Fibroblast of mammary gland (primary cell): ENCODE measurements around the gene MROH8.
"Not testable (repeated sequence)": the region's sequence is repeated elsewhere in the genome, so short reads cannot be mapped to it uniquely, and the experiment has no call there.

ENCODE experiments used
- DNase-seq: peaks from one replicate; pipeline ENCODE4 v3.0.0-alpha.2; 2010; ENCODE audit warnings: low read depth
- H3K4me3 ChIP-seq: 2 replicates; pipeline ENCODE4 v1.5.1; 2011; ENCODE audit warnings: low read depth, mild to moderate bottlenecking, low read length, moderate library complexity; ENCODE audit not compliant: control insufficient read depth
- TF ChIP-seq, protein P1 (sequence below): conservative IDR thresholded peaks from 2 replicates; pipeline ENCODE4 v1.5.1; 2011; ENCODE audit warnings: low read depth, low read length, inconsistent platforms; ENCODE audit not compliant: control insufficient read depth, insufficient read depth

The MROH8 gene

DNA sequence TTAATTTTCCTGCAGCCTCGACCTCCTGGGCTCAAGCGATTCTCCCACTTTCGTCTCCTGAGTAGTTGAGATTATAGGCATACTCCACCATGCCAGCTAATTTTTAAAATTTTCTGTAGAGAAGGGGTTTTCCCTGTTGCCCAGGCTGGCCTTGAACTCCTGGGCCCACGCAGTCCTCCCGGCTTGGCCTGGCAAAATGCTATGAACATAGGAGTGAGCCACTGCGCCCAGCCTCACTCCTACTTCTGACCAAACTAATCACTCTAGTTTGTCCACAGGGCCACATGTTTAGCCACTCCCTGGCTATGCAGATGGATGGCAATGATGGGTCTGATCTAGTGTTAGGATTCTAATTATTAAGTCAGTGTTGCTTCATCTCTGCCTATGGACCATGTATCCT lies 32.1 kb downstream of the MROH8 start:
- TF ChIP-seq, protein P1, sequence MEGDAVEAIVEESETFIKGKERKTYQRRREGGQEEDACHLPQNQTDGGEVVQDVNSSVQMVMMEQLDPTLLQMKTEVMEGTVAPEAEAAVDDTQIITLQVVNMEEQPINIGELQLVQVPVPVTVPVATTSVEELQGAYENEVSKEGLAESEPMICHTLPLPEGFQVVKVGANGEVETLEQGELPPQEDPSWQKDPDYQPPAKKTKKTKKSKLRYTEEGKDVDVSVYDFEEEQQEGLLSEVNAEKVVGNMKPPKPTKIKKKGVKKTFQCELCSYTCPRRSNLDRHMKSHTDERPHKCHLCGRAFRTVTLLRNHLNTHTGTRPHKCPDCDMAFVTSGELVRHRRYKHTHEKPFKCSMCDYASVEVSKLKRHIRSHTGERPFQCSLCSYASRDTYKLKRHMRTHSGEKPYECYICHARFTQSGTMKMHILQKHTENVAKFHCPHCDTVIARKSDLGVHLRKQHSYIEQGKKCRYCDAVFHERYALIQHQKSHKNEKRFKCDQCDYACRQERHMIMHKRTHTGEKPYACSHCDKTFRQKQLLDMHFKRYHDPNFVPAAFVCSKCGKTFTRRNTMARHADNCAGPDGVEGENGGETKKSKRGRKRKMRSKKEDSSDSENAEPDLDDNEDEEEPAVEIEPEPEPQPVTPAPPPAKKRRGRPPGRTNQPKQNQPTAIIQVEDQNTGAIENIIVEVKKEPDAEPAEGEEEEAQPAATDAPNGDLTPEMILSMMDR, result no peak
- no peak overlapping the region for H3K4me3 ChIP-seq
- DNase-seq, result no peak

DNA sequence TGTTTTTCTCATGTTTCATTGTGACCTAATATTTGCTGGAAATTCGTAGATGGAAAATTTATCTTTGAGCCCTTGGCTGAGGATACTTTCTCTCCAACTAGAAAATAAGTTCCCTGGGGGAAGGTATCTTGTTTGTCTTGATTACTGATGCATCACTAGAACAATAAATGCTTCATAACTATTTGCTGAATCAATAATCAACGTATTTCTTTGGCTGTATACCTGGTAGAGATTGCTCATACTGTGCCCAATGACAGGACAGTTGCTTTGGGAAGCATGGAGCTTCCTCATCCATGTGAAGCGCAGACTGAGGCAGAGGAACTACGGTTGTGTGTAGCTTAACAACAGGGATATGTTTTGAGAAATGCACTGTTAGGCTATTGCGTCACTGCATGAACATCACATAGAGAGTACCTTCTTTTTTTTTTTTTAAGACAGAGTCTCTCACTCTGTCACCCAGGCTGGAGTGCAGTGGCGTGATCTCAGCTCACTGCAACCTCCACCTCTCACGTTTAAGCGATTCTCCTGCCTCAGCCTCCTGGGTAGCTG lies 34.4 kb downstream of the MROH8 start:
- TF ChIP-seq, protein P1, result no peak
- DNase-seq, result no peak
- H3K4me3 ChIP-seq, result no peak overlapping the region

DNA sequence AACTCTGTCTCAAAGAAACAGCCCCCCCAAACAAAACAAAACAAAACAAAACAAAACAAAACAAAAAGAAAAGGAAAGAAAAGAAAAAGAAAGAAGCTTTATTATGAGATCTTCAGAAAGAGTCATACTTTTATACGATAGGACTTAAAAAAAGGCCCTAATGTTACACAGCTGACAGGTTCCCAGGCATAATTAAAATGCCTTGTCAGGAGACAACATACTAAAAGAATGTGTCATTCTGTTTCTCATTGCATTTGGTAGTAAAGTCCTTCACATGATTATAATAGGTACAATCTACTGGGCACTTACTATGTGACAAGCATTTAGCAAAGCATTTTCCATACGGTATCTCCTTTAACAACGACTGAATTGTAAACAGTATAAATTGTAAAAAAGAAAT lies 36.6 kb downstream of the MROH8 start:
- no peak for DNase-seq
- H3K4me3 ChIP-seq, result no peak overlapping the region
- TF ChIP-seq, protein P1, result no peak

DNA sequence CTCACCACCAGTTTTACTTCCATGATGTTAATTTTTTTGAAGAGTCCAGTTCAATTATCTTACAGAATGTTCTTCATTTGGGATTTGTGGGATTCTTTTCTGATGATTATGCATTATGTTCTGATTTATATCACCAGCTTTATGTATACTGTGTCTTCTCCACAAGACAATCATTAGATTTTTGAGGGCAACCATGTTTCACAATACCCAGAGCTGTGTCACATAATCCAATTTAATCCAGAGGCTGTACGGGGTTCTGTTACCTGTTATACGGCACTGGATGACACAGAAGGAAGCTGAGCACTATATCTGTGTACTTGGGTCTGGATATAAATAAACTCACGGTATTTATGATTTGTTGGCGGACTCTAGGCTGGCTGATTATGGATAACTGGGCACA lies 41.8 kb downstream of the MROH8 start:
- no peak overlapping the region for H3K4me3 ChIP-seq
- no peak for DNase-seq
- TF ChIP-seq, protein P1, result no peak

DNA sequence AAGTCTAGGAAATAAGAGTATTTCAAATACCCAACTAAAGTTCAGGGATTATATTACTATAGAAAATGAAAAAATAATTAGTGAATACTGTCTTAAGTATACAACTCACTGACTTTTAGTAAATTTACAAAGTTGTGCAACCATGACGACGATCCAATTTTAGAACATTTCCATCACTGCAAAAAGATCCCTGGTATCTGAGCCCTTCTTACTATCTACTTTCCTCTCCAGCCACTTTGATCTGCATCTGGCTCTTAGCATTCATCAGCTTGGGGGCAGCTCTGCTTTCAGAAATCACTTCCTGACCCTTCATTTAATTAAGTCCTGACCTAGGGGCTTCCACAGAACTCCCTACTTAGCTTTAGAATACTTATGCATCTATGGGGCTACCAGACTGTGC lies 45.4 kb downstream of the MROH8 start:
- TF ChIP-seq, protein P1, result no peak
- H3K4me3 ChIP-seq, result no peak overlapping the region
- DNase-seq, result no peak

DNA sequence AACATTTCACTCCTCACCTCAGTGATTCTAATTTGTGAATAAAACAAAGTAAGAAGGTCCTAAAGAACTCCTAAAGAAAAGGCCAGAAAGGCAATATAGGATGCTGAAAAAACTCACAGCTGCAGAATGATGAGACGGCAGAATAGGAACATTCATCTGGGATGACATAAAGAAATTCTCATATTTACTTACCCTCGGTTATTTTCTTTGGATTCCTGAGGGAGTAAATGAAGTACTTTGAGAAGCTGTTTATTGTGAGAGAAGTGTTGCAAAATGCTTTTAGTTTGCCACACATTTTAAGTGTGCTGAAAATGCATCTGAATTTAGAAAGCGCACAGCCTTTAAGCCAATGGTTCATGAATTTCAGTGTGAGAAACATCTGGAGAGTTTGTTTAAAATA lies 47.9 kb downstream of the MROH8 start:
- no peak for DNase-seq
- TF ChIP-seq, protein P1, result no peak
- H3K4me3 ChIP-seq, result no peak overlapping the region

DNA sequence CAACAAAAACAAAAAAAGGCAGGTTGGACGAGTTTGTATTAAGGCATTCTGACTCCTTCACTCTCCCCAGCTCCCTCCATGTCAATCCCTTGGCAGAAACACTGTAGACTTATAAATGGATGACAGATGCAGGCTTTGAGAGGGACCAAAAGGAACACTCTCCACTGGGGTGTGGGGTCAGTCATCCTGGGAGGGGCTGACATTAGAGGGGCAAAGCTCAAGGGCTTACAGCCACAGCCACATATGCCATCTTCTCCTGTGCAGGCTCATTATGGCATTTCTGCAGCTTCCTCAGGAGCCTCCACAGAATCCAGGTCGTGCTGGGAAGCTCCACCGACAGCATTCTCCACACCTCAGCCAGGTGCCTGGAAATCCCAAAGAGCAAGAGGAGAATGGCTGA lies 50.5 kb downstream of the MROH8 start:
- no peak for DNase-seq
- TF ChIP-seq, protein P1, result no peak
- no peak overlapping the region for H3K4me3 ChIP-seq

DNA sequence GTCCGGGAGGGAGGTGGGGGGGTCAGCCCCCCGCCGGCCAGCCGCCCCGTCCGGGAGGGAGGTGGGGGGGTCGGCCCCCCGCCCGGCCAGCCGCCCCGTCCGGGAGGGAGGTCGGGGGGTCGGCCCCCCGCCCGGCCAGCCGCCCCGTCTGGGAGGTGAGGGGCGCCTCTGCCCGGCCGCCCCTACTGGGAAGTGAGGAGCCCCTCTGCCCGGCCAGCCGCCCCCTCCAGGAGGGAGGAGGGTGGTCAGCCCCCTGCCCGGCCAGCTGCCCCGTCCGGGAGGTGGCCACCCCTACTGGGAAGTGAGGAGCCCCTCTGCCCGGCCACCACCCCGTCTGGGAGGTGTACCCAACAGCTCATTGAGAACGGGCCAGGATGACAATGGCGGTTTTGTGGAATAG lies 53.1 kb downstream of the MROH8 start:
- DNase-seq, H3K4me3 ChIP-seq: not testable (repeated sequence)
